Colonic mucosa (tissue), 4 donors: ENCODE results near the gene FAM181A. TPM values are rescaled to one million over a fixed set of nuclear protein-coding genes. Genes with fewer than 3 reads are reported as not detected.

ENCODE experiments used
- DNase-seq: peaks from one replicate; pipeline ENCODE4 v3.0.0-alpha.2; 2020
- H3K27ac ChIP-seq: fragments of 200-600 bp; one replicate; pipeline ENCODE4 v1.8.0; 2021
- H3K27me3 ChIP-seq: fragments of 200-600 bp; one replicate; pipeline ENCODE4 v1.8.0; 2021
- H3K36me3 ChIP-seq: fragments of 200-600 bp; one replicate; pipeline ENCODE4 v1.8.0; 2021
- H3K4me1 ChIP-seq: fragments of 200-600 bp; one replicate; pipeline ENCODE4 v1.8.0; 2021; ENCODE audit warnings: mild to moderate bottlenecking
- H3K4me3 ChIP-seq: fragments of 200-600 bp; one replicate; pipeline ENCODE4 v1.8.0; 2021
- H3K9ac ChIP-seq, 2 donors: one replicate each; pipeline ENCODE4 v1.7.0; 2013; ENCODE audit warnings: control low read depth in 2 of 2, low read depth in 2 of 2, low read length in 2 of 2
- H3K9me3 ChIP-seq: fragments of 200-600 bp; one replicate; pipeline ENCODE4 v1.8.0; 2021
- intact Hi-C: fragments of 100-400 bp; cut with DNase I; formaldehyde crosslinking; loops from one replicate; pipeline ENCODE4 v1.14.1; 2022
- total RNA-seq, 2 donors: library from RNA; stranded (reverse); fragmentation: NEBNext Ultra II Directional in 1 of 2; extraction: Animal tissue kit (Norgen Biotek cat#: 25700) in 1 of 2; gene quantifications; one replicate each; pipeline ENCODE4 v1.2.1, GENCODE V29; 2021
- TF ChIP-seq, protein P1 (sequence below): fragments of 200-600 bp; IDR thresholded peaks from one replicate; pipeline ENCODE4 v1.8.0; 2022; ENCODE audit warnings: antibody characterized with exemption, mild to moderate bottlenecking
- donor health status: healthy.
- donor health status: DM: no; HTN: no; CAD: no.
- donor health status: DM: no; HTN: no; CAD: no.

The FAM181A gene
- total RNA-seq, 2 donors from 2014 or later: not detected

DNA sequence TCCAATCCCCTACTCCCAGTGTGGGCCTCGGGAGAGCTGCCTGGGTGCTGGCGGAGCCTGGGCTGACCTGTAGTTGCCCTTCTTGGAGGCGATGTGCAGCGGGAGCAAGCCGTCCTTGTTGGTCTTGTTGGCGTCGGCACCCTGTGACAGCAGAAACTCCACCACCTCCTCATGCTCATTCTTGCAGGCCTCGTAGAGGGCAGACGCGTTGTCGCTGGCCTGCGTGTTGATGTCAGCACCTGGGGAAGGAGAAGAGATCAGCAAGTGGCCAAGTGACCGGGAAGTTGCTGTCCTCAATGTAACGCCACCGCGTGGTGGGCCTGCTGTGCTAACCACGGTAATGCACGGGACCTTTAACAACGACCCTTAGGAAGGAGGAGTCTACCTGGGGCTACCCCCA is 20.1 kb downstream of the FAM181A start:
- no peak overlapping the region for H3K9ac ChIP-seq
- no peaks in the 10 kb centered on the region for H3K9me3 ChIP-seq
- no peaks in the 10 kb centered on the region for H3K27me3 ChIP-seq
- H3K36me3 ChIP-seq: no peaks in the 10 kb centered on the region
- DNase-seq: no peak
- TF ChIP-seq, protein P1, sequence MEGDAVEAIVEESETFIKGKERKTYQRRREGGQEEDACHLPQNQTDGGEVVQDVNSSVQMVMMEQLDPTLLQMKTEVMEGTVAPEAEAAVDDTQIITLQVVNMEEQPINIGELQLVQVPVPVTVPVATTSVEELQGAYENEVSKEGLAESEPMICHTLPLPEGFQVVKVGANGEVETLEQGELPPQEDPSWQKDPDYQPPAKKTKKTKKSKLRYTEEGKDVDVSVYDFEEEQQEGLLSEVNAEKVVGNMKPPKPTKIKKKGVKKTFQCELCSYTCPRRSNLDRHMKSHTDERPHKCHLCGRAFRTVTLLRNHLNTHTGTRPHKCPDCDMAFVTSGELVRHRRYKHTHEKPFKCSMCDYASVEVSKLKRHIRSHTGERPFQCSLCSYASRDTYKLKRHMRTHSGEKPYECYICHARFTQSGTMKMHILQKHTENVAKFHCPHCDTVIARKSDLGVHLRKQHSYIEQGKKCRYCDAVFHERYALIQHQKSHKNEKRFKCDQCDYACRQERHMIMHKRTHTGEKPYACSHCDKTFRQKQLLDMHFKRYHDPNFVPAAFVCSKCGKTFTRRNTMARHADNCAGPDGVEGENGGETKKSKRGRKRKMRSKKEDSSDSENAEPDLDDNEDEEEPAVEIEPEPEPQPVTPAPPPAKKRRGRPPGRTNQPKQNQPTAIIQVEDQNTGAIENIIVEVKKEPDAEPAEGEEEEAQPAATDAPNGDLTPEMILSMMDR: no peak
- H3K27ac ChIP-seq: no peak overlapping the region
- intact Hi-C loops: loop anchor here (10.0 kb wide), 1 partner anchor 178 kb away; the partner anchor contains the start of gene IFI27L2
- no peaks in the 10 kb centered on the region for H3K4me1 ChIP-seq
- H3K4me3 ChIP-seq: no peak overlapping the region

DNA sequence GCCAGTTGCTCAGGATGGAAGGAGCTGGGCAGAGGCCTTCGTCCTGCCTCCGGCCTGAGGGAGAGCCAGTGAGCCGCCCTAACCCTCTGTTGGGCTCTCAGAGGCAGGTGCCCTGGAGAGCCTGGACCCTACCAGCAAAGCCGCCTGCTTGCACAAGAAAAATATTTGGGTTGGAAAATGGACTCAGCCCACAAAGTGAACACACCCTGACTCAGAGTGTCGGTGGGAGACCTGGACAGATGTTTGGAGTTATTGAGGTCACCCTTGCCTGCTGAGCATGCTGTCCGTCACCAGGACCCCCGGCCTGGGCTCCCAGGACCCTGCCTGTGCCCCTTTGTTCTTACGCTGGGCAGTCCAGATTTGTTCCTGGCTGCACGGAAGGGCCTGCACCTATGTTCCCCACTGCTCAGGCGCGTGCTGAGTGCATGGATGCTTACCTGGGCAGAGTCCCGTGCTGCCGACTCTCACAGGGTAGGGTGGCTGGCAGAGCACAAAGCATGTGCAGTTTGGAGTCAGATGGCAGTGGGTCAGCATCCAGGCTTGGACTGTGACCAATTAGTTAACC is 22.4 kb downstream of the FAM181A start:
- TF ChIP-seq, protein P1: no peak
- DNase-seq: no peak
- Histone ChIP-seq H3K9ac (no peak overlapping the region), H3K27me3 (no peaks in the 10 kb centered on the region), H3K9me3 (no peaks in the 10 kb centered on the region), H3K4me3 (no peak overlapping the region), H3K27ac (no peak overlapping the region), H3K36me3 (no peaks in the 10 kb centered on the region), H3K4me1 (no peaks in the 10 kb centered on the region)
- intact Hi-C loops: loop anchor here (10.0 kb wide), 1 partner anchor 175 kb away; the partner anchor contains the start of gene IFI27L2

DNA sequence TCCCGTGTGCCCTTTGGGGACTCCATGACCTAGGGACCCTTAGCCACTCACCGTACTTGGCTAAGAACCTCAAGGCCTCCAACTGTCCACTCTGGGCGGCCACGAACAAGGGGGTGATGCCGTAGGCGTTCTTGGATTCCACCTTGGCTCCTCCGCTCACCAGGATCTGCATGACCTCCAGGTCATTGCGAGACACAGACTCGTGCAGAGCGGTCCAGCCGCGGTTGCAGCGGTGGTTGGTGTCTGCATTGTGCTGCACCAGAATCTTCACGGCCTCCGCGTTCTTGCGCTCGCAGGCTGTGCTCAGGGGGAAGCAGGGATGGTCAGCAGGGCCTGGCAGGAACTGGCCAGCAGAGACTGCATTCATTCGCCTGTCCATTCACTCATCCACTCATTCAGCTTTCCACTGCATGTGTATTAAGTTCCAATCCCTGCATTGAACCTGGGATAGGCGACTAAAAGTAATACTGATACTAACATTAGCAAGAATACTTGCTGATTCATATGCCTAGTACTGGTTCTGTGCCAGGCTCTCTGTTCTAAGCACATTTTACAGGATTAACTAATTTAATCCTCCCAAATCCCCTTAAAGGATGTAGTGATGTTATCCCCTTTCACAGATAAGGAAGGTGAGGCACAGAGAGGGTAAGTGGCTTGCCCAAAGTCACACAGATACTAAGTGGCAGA is 23.9 kb downstream of the FAM181A start:
- H3K36me3 ChIP-seq: no peaks in the 10 kb centered on the region
- intact Hi-C loops: no loop called here
- no peak overlapping the region for H3K27ac ChIP-seq
- DNase-seq: no peak
- H3K9me3 ChIP-seq: no peaks in the 10 kb centered on the region
- no peaks in the 10 kb centered on the region for H3K4me1 ChIP-seq
- H3K27me3 ChIP-seq: no peaks in the 10 kb centered on the region
- H3K9ac ChIP-seq: no peak overlapping the region
- no peak overlapping the region for H3K4me3 ChIP-seq
- TF ChIP-seq, protein P1: no peak

DNA sequence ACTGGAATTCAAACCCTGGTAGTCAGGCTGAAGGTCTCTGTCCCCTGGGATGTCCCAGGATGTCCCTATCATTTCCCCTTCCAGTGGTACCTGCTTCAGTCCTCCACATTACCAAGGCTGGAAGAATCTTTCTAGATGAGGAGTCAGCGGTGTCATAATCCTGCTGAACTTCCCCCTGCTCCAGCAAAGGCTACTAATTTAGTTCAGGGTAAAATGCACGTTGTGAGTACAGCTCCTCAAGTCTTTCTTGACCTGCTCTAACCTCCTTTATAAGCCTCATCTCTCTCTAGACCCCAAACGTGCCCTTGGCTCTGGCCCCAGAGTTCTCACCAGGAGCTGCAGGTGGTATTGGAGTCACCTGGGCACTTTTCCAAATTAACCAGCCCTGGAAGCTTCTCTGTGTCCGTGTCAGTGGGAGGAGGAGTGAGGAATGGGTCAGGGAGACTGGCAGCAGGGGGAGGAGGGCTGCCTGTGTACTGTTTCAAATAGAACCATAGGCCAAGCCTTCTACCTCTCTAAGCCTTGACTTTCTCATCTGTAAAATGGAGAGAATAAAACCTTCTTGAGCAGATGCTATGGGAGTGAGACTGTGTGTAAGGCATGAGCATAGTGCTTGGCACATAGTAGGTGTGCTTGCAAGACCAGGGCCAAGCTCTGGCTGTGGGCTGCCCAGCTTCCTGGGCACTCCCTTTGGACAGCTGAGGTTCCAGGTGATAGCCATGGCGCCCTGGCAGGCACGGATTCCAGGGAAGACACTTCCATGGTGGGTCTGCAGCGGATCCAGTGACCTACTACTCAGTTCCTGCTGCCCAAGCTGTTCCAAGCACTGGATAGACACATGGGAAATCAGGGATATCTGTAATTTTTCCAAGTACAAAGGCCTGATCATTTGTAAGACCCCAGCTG is 24.7 kb downstream of the FAM181A start:
- Histone ChIP-seq H3K4me3 (no peak overlapping the region), H3K9ac (no peak overlapping the region), H3K27me3 (no peaks in the 10 kb centered on the region), H3K9me3 (no peaks in the 10 kb centered on the region), H3K36me3 (no peaks in the 10 kb centered on the region), H3K4me1 (no peaks in the 10 kb centered on the region), H3K27ac (no peak overlapping the region)
- intact Hi-C loops: no loop called here
- DNase-seq: no peak
- TF ChIP-seq, protein P1: no peak

DNA sequence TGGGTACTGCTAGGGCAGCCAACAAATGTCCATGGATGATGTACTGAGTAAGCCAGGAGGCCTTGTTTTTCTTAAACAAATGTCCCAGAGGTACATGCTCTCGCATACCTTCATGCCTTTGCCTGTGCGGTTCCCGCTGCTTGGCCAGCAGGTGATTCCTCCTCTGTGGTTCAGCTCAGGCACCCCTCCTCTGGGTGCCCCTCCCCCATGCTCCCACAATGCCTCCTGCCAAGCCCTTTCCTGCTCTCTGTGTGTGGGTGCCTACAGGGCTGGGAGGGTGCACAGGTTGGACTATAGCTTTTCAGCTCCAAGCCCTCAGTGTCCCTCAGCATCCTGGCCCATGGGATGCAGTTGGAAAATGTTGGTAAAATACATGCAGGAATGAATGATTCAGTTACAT is 25.7 kb downstream of the FAM181A start:
- TF ChIP-seq, protein P1: no peak
- Histone ChIP-seq H3K9ac (no peak overlapping the region), H3K36me3 (no peaks in the 10 kb centered on the region), H3K27me3 (no peaks in the 10 kb centered on the region), H3K27ac (no peak overlapping the region), H3K4me3 (no peak overlapping the region), H3K4me1 (no peaks in the 10 kb centered on the region), H3K9me3 (no peaks in the 10 kb centered on the region)
- intact Hi-C loops: no loop called here
- no peak for DNase-seq
